Keratinocyte (primary cell): Measurements from ENCODE around the gene FSTL5. TPM values are rescaled to one million over a fixed set of nuclear protein-coding genes. Genes with fewer than 3 reads are reported as not detected.

Experiments
- DNase-seq: peaks from one replicate; pipeline ENCODE4 v3.0.0-alpha.2; 2011; ENCODE audit warnings: low read depth, missing footprints, low spot score
- FAIRE-seq: peaks from 2 replicates; lab custom pipeline; 2011; peaks lifted over from hg19 to GRCh38; lab: Jason Lieb, UNC
- H2AFZ ChIP-seq: 2 replicates; pipeline ENCODE4 v1.6.0; 2012; ENCODE audit warnings: low read length, control low read depth, inconsistent platforms; ENCODE audit not compliant: control insufficient read depth
- H3K27ac ChIP-seq: 2 replicates; pipeline ENCODE4 v1.5.1; 2011; ENCODE audit warnings: low read length; ENCODE audit not compliant: control insufficient read depth, insufficient read depth
- H3K27me3 ChIP-seq: 3 replicates; pipeline ENCODE4 v1.6.0; 2011; ENCODE audit warnings: low read length; ENCODE audit not compliant: control insufficient read depth, insufficient read depth; ENCODE audit errors: extremely low read depth
- H3K36me3 ChIP-seq, 2 experiments: 2 replicates in 1 of 2; 3 replicates in 1 of 2; pipeline ENCODE4 v1.5.1; 2011; ENCODE audit warnings: low read length in 2 of 2, mild to moderate bottlenecking in 1 of 2; ENCODE audit not compliant: control insufficient read depth in 2 of 2, insufficient read depth in 2 of 2; ENCODE audit errors: extremely low read depth in 1 of 2
- H3K4me1 ChIP-seq: 3 replicates; pipeline ENCODE4 v1.5.1; 2011; ENCODE audit warnings: low read length; ENCODE audit not compliant: control insufficient read depth, insufficient read depth; ENCODE audit errors: extremely low read depth
- H3K4me2 ChIP-seq: 3 replicates; pipeline ENCODE4 v1.6.0; 2011; ENCODE audit warnings: low read depth, low read length; ENCODE audit not compliant: control insufficient read depth, insufficient read depth; ENCODE audit errors: extremely low read depth
- H3K4me3 ChIP-seq, 3 experiments: fragments of 200-600 bp in 1 of 3; sonication (generic) in 1 of 3; 2 replicates in 2 of 3; 3 replicates in 1 of 3; pipeline ENCODE4 v1.5.1; 2011 to 2016; ENCODE audit warnings: low read length in 3 of 3, mild to moderate bottlenecking in 3 of 3, control low read depth in 2 of 3, inconsistent platforms in 1 of 3, low read depth in 1 of 3, mixed read lengths in 1 of 3, mixed run types in 1 of 3, moderate library complexity in 1 of 3; ENCODE audit not compliant: control insufficient read depth in 2 of 3, insufficient read depth in 2 of 3; ENCODE audit errors: extremely low read depth in 1 of 3
- H3K79me2 ChIP-seq: 2 replicates; pipeline ENCODE4 v1.6.0; 2012; ENCODE audit warnings: low read length; ENCODE audit not compliant: control insufficient read depth, insufficient read depth
- H3K9ac ChIP-seq: 3 replicates; pipeline ENCODE4 v1.6.0; 2011; ENCODE audit warnings: low read length; ENCODE audit not compliant: control insufficient read depth, insufficient read depth; ENCODE audit errors: extremely low read depth
- H3K9me1 ChIP-seq: 3 replicates; pipeline ENCODE4 v1.6.0; 2011; ENCODE audit warnings: low read length; ENCODE audit not compliant: control insufficient read depth, insufficient read depth; ENCODE audit errors: extremely low read depth
- H3K9me3 ChIP-seq: 2 replicates; pipeline ENCODE4 v1.5.1; 2012; ENCODE audit warnings: low read depth, low read length; ENCODE audit not compliant: control insufficient read depth
- H4K20me1 ChIP-seq: 3 replicates; pipeline ENCODE4 v1.6.0; 2011; ENCODE audit warnings: low read length; ENCODE audit not compliant: control insufficient read depth, insufficient read depth; ENCODE audit errors: extremely low read depth
- EZH2 ChIP-seq: IDR thresholded peaks from one replicate; pipeline ENCODE4 v1.6.1; 2012; ENCODE audit warnings: inconsistent platforms, mild to moderate bottlenecking, low read length, moderate library complexity
- dilution Hi-C: fragments of 300-500 bp; cut with MboI; formaldehyde crosslinking; loops from one replicate; pipeline ENCODE4 v1.7.0; 2020; ENCODE audit warnings: low sequenced_read_pairs; ENCODE audit not compliant: extremely low pct_ligation_motif_present
- polyA plus RNA-seq, 5 experiments: library from polyadenylated mRNA; depleted of rRNA in 3 of 5; stranded (reverse) in 3 of 5; stranded (forward) in 1 of 5; unstranded in 1 of 5; fragments of >200 nt; gene quantifications; 1 replicate in 1 of 5; 2 replicates in 3 of 5; 3 replicates in 1 of 5; pipeline versions ENCODE4 v1.2.1 to v1.2.3, GENCODE V29; 2011 to 2012; ENCODE audit warnings: missing spikeins in 2 of 5, low read depth in 1 of 5, low replicate concordance in 1 of 5
- TF ChIP-seq, protein P1 (sequence below), 3 experiments: IDR thresholded peaks in 1 of 3; conservative IDR thresholded peaks in 1 of 3; optimal IDR thresholded peaks in 1 of 3; 2 replicates in 2 of 3; 3 replicates in 1 of 3; pipeline versions ENCODE3 to v1.5.1; 2011; ENCODE audit warnings: low read length in 3 of 3, mild to moderate bottlenecking in 3 of 3, moderate library complexity in 2 of 3, control low read depth in 1 of 3, inconsistent platforms in 1 of 3; ENCODE audit not compliant: insufficient read depth in 2 of 3; ENCODE audit errors: extremely low read depth in 1 of 3

Gene FSTL5
- polyA plus RNA-seq, 1 donor (not counting 4 experiments of a cell fraction or from before 2014, with no cell fraction given) = not detected

GRCh38 chr4:162059656-162060055 is 104.1 kb downstream of the FSTL5 start:
- FAIRE-seq = no peak
- H3K4me1 ChIP-seq = no peaks in the 10 kb centered on the region
- no peaks in the 10 kb centered on the region for H3K27me3 ChIP-seq
- H3K79me2 ChIP-seq = no peaks in the 10 kb centered on the region
- no peak overlapping the region for H3K4me2 ChIP-seq
- DNase-seq = no peak
- TF ChIP-seq, protein P1, sequence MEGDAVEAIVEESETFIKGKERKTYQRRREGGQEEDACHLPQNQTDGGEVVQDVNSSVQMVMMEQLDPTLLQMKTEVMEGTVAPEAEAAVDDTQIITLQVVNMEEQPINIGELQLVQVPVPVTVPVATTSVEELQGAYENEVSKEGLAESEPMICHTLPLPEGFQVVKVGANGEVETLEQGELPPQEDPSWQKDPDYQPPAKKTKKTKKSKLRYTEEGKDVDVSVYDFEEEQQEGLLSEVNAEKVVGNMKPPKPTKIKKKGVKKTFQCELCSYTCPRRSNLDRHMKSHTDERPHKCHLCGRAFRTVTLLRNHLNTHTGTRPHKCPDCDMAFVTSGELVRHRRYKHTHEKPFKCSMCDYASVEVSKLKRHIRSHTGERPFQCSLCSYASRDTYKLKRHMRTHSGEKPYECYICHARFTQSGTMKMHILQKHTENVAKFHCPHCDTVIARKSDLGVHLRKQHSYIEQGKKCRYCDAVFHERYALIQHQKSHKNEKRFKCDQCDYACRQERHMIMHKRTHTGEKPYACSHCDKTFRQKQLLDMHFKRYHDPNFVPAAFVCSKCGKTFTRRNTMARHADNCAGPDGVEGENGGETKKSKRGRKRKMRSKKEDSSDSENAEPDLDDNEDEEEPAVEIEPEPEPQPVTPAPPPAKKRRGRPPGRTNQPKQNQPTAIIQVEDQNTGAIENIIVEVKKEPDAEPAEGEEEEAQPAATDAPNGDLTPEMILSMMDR (optimal IDR thresholded peaks at IDR 0.05 in 1 of 3, IDR thresholded peaks at IDR 0.05 in 1 of 3, conservative IDR thresholded peaks at IDR 0.05 in 1 of 3; ENCODE audit: extremely low read depth in 1 of 3, insufficient read depth in 2 of 3, low read length in 3 of 3) = no peak
- no peak for TF ChIP-seq EZH2
- dilution Hi-C loops = no loop called here
- no peaks in the 10 kb centered on the region for H3K36me3 ChIP-seq
- H3K9me1 ChIP-seq = no peaks in the 10 kb centered on the region
- no peaks in the 10 kb centered on the region for H4K20me1 ChIP-seq
- no peaks in the 10 kb centered on the region for H3K9me3 ChIP-seq
- H3K27ac ChIP-seq = no peak overlapping the region
- H2AFZ ChIP-seq = no peak overlapping the region
- H3K9ac ChIP-seq = no peak overlapping the region
- no peak overlapping the region for H3K4me3 ChIP-seq

DNA sequence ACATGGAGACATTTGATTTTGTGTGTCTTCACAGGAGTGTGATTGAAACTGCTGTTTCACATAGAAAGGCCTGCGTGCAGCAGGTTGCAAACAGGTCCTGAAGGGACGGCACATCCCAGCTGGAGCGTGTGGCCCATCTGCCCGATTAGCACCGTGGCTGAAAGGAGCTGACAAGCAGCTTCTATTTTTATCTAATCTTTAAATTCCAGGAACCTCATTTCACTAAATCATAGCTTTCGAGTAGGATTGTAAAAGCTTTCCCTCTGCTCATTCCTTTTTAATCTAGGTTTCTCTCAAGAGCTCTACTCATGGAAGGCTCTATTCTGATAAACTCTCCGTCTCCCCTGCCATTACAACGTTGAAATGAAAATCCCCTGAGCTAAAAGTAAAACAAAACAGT is 106.8 kb downstream of the FSTL5 start:
- dilution Hi-C loops = no loop called here
- Histone ChIP-seq H3K4me3 (no peak overlapping the region), H3K9ac (no peak overlapping the region), H3K9me1 (no peaks in the 10 kb centered on the region), H3K79me2 (no peaks in the 10 kb centered on the region), H3K9me3 (no peaks in the 10 kb centered on the region), H3K27me3 (no peaks in the 10 kb centered on the region), H4K20me1 (no peaks in the 10 kb centered on the region), H3K4me2 (no peak overlapping the region), H3K4me1 (no peaks in the 10 kb centered on the region), H3K27ac (no peak overlapping the region), H3K36me3 (no peaks in the 10 kb centered on the region), H2AFZ (no peak overlapping the region)
- no peak for TF ChIP-seq EZH2
- TF ChIP-seq, protein P1 (optimal IDR thresholded peaks at IDR 0.05 in 1 of 3, IDR thresholded peaks at IDR 0.05 in 1 of 3, conservative IDR thresholded peaks at IDR 0.05 in 1 of 3; ENCODE audit: extremely low read depth in 1 of 3, insufficient read depth in 2 of 3, low read length in 3 of 3) = no peak
- FAIRE-seq (no peak), DNase-seq (no peak)
